HG02981 (cell line): Measurements from ENCODE around the gene TMEM82.

ENCODE experiments used
- ATAC-seq: cut with Tn5 transposase; IDR thresholded peaks from one replicate; pipeline ENCODE4 v1.9.1; 2021; ENCODE audit warnings: mild to moderate bottlenecking, moderate library complexity; ENCODE audit not compliant: unreplicated experiment

TMEM82 gene

GRCh38 chr1:15719381-15720120 is 22.7 kb upstream of the TMEM82 start:
- no peak for ATAC-seq

- no peak for ATAC-seq
Observed at GRCh38 chr1:15720861-15721260, 21.4 kb upstream of the TMEM82 start.

- no peak for ATAC-seq
Observed at GRCh38 chr1:15722411-15722810, 19.9 kb upstream of the TMEM82 start.

GRCh38 chr1:15722836-15723532 is 19.3 kb upstream of the TMEM82 start:
- ATAC-seq = no peak

- ATAC-seq = no peak
Observed at GRCh38 chr1:15723631-15724246, 18.6 kb upstream of the TMEM82 start.

- ATAC-seq = no peak
Observed at GRCh38 chr1:15724949-15725880, 17.1 kb upstream of the TMEM82 start.

- ATAC-seq = no peak
Observed at GRCh38 chr1:15726508-15726907, 15.8 kb upstream of the TMEM82 start.

- ATAC-seq = no peak
Observed at GRCh38 chr1:15727021-15727420, 15.3 kb upstream of the TMEM82 start.

GRCh38 chr1:15727424-15727823 is 14.9 kb upstream of the TMEM82 start:
- ATAC-seq = no peak

- no peak for ATAC-seq
Observed at GRCh38 chr1:15727866-15728534, 14.3 kb upstream of the TMEM82 start.

GRCh38 chr1:15728937-15729657 is 13.2 kb upstream of the TMEM82 start:
- no peak for ATAC-seq

- no peak for ATAC-seq
Observed at GRCh38 chr1:15730423-15730822, 11.9 kb upstream of the TMEM82 start.

- ATAC-seq = no peak
Observed at GRCh38 chr1:15730936-15731335, 11.4 kb upstream of the TMEM82 start.

GRCh38 chr1:15731735-15732685 is 10.3 kb upstream of the TMEM82 start:
- ATAC-seq = no peak

GRCh38 chr1:15732686-15733081 is 9.6 kb upstream of the TMEM82 start:
- ATAC-seq = no peak

- ATAC-seq = no peak
Observed at GRCh38 chr1:15733218-15733725, 9.0 kb upstream of the TMEM82 start.

- no peak for ATAC-seq
Observed at GRCh38 chr1:15733726-15734226, 8.5 kb upstream of the TMEM82 start.

GRCh38 chr1:15734296-15734695 is 8.0 kb upstream of the TMEM82 start:
- no peak for ATAC-seq
